PFSK-1 (cell line): Measurements from ENCODE around the gene ISG15.

Experiments used
- FOXP2 ChIP-seq: optimal IDR thresholded peaks from 2 replicates; pipeline ENCODE3; 2011; ENCODE audit warnings: borderline replicate concordance, control low read depth, inconsistent platforms; ENCODE audit not compliant: insufficient read depth; ENCODE audit errors: extremely low read length, extremely low read depth
- POLR2AphosphoS5 ChIP-seq: IDR thresholded peaks from 2 replicates; pipeline ENCODE4 v1.6.1; 2012; ENCODE audit warnings: low read depth, mild to moderate bottlenecking, control low read depth, low read length, moderate library complexity
- SIN3A ChIP-seq: IDR thresholded peaks from 2 replicates; pipeline ENCODE4 v1.6.1; 2012; ENCODE audit warnings: mild to moderate bottlenecking, low read length, moderate library complexity, borderline replicate concordance; ENCODE audit not compliant: insufficient read depth
- TAF1 ChIP-seq: IDR thresholded peaks from 2 replicates; pipeline ENCODE4 v1.6.1; 2012; ENCODE audit warnings: low read length, control low read depth, borderline replicate concordance; ENCODE audit not compliant: insufficient read depth
- TF ChIP-seq, protein P1 (sequence below), 2 experiments: IDR thresholded peaks; 2 replicates each; pipeline versions ENCODE4 v1.6.1 to v1.8.0; 2011 to 2012; ENCODE audit warnings: low read depth in 2 of 2, low read length in 2 of 2, control low read depth in 1 of 2, inconsistent platforms in 1 of 2, mild to moderate bottlenecking in 1 of 2, moderate library complexity in 1 of 2; ENCODE audit not compliant: insufficient read depth in 1 of 2

Gene ISG15

GRCh38 chr1:1055841-1056736, 42.8 kb downstream of the ISG15 start:
- TF ChIP-seq SIN3A = no peak
- TF ChIP-seq FOXP2 = no peak
- TF ChIP-seq TAF1 = no peak
- no peak for TF ChIP-seq POLR2AphosphoS5
- TF ChIP-seq, protein P1, sequence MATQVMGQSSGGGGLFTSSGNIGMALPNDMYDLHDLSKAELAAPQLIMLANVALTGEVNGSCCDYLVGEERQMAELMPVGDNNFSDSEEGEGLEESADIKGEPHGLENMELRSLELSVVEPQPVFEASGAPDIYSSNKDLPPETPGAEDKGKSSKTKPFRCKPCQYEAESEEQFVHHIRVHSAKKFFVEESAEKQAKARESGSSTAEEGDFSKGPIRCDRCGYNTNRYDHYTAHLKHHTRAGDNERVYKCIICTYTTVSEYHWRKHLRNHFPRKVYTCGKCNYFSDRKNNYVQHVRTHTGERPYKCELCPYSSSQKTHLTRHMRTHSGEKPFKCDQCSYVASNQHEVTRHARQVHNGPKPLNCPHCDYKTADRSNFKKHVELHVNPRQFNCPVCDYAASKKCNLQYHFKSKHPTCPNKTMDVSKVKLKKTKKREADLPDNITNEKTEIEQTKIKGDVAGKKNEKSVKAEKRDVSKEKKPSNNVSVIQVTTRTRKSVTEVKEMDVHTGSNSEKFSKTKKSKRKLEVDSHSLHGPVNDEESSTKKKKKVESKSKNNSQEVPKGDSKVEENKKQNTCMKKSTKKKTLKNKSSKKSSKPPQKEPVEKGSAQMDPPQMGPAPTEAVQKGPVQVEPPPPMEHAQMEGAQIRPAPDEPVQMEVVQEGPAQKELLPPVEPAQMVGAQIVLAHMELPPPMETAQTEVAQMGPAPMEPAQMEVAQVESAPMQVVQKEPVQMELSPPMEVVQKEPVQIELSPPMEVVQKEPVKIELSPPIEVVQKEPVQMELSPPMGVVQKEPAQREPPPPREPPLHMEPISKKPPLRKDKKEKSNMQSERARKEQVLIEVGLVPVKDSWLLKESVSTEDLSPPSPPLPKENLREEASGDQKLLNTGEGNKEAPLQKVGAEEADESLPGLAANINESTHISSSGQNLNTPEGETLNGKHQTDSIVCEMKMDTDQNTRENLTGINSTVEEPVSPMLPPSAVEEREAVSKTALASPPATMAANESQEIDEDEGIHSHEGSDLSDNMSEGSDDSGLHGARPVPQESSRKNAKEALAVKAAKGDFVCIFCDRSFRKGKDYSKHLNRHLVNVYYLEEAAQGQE (IDR thresholded peaks at IDR 0.05; ENCODE audit: insufficient read depth in 1 of 2, low read depth in 2 of 2, low read length in 2 of 2) = no peak

DNA sequence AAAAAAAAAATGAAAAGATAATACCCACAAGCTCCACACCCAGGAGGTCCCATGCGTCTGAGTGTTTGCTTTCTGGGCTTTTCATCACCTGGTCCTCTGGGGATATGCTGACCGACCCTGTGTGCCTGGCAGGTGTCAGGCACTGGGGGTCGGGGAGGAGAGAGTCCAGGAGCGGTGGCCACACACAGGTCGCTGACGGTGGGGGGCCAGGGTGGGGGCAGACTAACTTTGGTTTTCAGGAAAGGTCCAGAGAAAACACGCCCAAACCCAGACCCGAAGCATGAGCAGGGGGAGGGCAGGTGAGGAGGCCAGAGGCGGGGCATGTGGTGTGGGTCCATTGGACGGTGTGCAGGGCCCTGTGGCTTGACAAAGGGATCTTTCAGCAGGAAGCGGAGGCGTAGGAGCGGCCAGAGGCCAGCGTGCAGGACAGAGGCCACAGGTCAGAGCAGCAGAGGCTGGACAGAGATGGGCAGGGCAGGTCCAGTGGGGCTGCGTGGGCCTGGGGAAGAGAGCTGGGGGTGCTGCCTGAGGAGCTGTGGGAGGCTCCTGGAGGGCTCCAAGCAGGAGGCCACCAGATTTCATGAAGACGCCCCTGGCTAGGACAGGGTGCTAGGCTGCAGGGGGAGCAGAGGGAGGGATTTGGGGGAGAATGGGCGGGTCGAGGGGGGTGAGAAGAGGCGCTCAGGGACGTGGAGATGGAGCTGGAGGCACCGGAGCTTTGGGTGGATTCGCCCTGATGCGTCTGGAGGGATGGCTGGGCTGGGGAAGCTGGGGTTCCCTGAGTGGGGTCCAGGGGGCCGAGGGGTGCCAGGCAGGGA, 45.0 kb downstream of the ISG15 start:
- peak; percentile 56 for TF ChIP-seq FOXP2
- TF ChIP-seq, protein P1 (IDR thresholded peaks at IDR 0.05; ENCODE audit: insufficient read depth in 1 of 2, low read depth in 2 of 2, low read length in 2 of 2) = no peak

- TF ChIP-seq FOXP2 = no peak
- TF ChIP-seq POLR2AphosphoS5 = no peak
- no peak for TF ChIP-seq SIN3A
- TF ChIP-seq TAF1 = no peak
- TF ChIP-seq, protein P1 (IDR thresholded peaks at IDR 0.05; ENCODE audit: insufficient read depth in 1 of 2, low read depth in 2 of 2, low read length in 2 of 2) = no peak
Measured at GRCh38 chr1:1058921-1059493, 45.7 kb downstream of the ISG15 start.

- no peak for TF ChIP-seq FOXP2
Measured at GRCh38 chr1:1059494-1060280, 46.4 kb downstream of the ISG15 start.

DNA sequence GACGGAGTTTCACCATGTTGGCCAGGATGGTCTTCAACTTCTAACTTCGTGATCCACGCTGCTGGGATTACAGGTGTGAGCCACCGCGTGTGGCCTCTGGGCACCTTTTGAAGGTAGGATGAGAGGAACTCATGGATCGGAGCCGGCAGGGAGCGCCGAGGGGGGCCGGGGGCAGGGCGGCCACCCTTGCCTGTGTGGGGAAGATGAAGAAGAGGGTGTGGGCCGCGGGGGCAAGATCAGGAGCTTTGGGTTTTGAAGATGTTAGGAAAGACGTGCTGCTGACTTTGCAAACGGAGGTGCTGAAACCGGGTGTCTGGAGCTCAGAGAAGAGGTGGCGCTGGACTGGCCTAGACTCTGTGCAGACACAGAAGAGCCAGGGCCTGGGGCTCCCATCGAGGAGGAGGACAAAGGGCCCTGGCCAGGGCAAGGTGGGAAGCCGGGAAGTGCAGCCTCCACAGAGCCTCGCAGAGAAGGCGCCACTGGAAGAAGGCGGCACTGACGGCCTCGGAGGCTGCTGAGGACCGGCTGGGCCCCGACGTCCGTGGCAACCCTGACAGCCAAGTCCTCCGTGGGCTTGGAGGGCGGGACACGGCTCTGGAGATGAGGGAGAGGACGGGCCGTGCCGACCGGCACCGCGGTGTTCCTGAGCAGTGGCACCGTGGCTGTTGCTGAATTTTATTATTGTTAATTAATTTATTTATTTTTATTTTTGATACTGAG, 47.1 kb downstream of the ISG15 start:
- TF ChIP-seq POLR2AphosphoS5 (no peak), SIN3A (no peak), FOXP2 (no peak), TAF1 (no peak)
- TF ChIP-seq, protein P1 (IDR thresholded peaks at IDR 0.05; ENCODE audit: insufficient read depth in 1 of 2, low read depth in 2 of 2, low read length in 2 of 2) = no peak
